HG02588 (cell line): Measurements from ENCODE around the gene ZNF683.
A peak's percentile ranks its signal among the peaks of the same experiment; 100 is the strongest.
"Not testable (repeated sequence)": the region's sequence is repeated elsewhere in the genome, so short reads cannot be mapped to it uniquely, and the experiment has no call there.

Experiments
- ATAC-seq: cut with Tn5 transposase; IDR thresholded peaks from one replicate; pipeline ENCODE4 v1.9.1; 2021; ENCODE audit warnings: mild to moderate bottlenecking, moderate library complexity; ENCODE audit not compliant: unreplicated experiment

ZNF683 gene

DNA sequence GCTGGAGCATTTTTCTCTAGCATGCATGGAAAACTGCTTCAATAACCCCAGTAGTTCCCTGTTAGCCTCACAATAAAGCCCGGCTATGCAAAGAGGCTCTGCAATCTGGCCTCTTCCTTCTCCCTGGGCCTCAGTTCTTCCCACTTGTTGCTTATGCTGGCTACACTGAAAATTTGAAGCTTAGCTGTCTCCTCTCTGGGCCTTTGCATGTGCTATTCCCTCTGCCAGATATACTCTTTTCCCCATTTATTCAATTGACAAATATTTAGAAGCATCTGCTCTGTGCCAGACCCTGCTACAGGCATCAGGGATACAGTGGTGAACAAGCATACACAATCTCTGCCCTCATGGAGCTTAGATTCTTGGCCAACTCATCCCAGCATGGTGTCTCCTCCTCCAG lies 33.9 kb downstream of the ZNF683 start:
- no peak for ATAC-seq

DNA sequence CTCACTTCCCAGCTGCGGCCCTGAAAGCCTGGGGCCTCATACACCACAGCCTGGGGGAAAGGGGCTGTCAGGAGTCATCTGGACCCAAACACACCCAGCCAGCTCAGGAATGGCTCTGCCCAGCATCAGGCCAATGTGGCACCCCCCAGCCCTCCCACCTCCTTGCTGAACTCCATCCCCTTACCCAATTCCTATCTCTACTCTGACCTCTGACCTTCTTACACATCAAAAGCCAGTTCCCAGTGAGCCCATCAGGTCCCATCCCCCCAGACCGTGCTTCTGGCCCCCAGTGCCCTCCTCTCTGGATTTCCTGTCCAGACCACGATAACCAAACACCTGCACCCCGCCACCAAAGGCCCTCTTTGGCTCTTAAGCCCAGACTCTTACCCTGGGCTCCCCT lies 34.9 kb downstream of the ZNF683 start:
- ATAC-seq = no peak

DNA sequence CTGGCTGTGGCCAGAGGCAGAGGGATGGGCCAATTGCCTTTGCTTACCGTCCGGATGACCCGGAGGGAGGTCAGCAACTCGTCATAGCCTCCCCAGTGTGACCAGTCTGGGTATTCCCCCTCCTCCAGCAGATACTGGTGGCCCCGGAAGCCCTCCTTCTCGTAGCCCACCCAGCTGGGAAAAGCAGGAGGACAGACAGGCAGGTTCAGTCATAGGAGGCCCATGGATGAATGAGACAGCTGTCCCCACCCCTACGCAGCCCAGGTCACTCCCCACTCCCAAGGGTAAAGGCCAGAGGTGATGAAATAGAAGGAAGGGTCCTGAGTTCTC lies 35.4 kb downstream of the ZNF683 start:
- no peak for ATAC-seq

DNA sequence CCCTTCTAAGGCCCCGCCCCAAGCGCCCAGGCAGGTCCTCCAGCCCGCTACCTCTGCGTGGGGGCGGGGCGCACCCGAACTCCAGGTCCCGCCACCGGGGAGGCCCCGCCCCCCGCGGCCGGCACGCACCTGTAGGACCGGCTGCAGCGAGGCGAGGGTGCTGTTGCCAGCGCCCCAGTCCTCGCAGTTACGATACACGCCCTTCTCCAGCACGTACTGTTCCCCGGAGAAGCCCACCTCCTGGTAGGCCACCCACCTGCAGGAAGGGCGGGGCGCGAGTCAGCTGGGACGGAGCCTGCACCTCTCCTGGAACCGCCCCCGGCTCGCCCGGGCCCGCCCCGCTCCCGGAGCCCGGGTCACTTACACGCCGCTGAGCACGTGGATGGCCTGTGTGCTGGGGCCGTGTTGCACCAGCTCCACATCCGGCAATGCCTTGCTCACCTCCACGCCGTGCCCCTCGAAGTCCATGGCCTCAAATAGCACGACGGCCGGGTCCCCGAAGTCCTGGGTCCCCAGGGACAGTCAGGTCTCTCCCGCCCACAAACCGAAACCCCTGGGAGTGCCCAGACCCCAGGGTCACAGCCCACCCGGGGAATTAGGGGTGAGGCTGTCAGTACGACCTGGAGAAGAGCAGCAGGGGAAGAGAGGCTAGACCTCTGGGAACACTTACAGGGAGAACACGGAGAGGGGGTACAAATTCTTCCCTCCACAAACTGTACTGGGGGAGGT lies 35.9 kb downstream of the ZNF683 start:
- ATAC-seq = peak; percentile 71

DNA sequence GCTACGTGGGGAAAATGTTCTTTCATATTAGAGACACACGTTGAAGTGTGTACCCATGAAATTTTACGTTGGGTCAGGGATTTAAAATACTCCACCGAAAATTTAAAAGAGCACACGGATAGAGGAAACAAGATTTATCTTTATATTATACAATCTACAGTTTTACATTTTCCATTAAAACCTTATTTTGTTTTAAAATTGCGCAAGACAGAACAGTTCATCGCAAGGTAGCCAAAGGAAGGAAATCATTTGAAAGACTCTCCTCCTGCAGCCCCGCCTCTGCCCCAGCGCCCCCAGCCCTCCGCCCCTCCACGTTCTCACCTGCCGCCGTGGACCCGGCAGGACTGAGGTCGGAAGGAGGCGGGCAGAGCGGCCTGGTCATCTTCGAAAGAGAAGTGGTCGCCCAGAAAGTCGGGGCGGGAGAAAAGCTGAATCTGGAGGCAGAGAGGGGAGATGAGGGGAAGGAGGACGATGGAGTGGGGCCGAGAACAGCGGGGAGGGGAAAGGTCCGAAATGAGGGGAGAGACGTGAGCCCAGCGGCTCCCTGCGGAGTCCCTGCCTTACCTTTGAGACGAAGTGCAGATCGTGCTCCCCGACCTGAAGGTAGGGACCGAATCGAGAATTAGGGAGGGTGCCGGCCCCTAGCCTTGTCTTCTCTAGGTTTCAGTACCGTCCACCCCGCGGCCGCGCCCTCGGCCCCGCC lies 36.6 kb downstream of the ZNF683 start:
- ATAC-seq = no peak

DNA sequence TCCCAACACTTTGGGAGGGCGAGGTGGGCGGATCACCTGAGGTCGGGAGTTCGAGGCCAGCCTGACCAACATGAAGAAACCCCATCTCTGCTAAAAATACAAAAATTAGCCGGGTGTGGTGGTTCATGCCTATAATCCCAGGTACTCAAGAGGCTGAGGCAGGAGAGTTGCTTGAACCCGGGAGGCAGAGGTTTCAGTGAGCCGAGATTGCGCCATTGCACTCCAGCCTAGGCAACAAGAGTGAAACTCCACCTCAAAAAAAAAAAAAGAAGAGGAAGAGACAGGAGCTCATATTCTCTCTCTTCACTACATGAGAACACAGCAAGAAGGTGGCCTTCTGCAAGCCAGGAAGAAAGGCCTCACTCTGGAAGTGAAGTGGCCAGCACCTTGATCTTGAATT lies 39.2 kb downstream of the ZNF683 start:
- ATAC-seq = not testable (repeated sequence)

DNA sequence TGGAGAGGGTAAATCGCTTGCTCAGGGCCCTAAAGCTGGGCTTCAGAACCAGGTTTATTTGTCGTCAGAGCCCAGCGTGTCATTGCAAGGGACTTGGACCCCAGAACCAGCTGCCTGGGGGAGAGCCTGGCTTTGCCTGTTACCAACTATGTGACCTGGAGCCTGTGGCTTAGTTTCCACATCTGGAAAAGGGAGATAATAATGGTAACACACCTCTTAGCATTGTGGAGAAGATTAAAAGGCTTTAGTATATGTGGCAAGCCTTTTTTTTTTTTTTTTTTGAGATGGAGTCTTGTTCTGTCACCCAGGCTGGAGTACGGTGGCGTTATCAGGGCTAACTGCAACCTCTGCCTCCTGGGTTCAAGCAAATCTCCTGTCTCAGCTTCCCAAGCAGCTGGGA lies 42.3 kb downstream of the ZNF683 start:
- no peak for ATAC-seq

DNA sequence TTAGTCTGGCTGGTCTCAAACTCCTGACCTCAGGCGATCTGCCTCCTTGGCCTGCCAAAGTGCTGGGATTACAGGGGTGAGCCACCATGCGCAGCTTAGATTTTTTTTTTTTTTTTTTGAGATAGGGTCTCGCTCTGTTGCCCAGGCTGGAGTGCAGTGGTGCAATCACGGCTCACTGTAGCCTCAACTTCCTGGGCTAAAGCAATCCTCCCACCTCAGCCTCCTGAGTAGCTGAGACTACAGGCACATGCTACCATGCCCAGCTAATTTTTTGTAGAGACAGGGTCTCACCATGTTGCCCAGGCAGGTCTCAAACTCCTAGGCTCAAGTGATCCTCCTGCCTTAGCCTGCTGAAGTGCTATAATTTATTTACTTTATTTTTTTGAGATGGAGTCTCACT lies 43.2 kb downstream of the ZNF683 start:
- not testable (repeated sequence) for ATAC-seq

DNA sequence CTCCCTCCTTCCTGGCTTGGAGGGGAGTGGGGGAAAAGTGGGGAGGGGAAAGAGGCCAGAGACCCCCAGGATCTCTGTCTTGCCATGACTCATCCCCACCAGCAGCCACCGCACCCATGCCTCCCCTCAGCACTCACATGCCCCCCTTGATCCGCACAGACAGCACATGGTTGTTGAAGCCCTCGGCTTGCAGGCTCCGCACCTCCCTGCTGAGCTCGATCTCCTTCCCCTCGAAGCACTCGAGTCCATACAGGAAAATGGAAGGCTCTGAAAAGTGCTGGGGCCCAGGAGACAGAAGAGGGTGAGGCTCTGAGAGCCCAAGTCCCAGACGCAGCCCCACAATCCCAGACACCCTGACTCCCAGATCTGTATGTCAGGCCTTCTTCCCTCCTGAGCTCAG lies 44.0 kb downstream of the ZNF683 start:
- no peak for ATAC-seq

DNA sequence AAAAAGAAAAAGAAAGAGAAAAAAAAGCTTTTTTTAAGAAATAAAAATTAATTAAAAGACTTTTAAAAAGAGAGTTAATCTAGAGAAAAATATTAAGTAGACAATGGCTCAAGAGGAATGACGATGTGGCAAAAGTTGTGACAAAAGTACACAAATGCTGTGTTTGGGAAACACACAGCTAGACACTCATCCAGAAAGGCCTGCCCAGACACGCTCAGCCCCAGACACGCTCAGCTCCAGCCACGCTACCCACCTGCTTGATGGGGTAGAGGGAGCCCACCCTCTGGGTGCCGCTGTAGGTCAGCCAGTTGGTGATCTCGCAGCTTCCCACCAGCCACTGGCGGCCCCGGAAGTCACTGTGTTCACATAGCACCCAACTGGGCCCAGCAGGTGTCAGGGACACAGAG lies 44.6 kb downstream of the ZNF683 start:
- no peak for ATAC-seq

DNA sequence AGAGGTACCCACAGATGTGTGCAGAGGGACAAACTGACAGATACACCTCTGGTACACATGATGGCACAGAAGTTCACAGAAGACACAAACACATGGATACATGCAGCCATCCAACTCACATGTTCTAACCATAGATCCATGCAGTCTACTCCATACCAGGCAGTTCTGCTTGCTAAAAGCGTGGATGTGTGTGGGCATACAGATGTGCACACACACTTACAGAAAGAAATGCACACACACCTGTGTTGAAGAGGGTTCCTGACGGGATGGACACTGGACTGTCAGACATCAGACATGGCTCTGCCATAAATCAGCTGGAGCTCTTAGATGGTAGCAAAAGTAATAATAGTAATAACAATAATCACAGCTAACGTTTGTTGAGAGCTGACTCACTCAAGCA lies 48.0 kb downstream of the ZNF683 start:
- no peak for ATAC-seq

DNA sequence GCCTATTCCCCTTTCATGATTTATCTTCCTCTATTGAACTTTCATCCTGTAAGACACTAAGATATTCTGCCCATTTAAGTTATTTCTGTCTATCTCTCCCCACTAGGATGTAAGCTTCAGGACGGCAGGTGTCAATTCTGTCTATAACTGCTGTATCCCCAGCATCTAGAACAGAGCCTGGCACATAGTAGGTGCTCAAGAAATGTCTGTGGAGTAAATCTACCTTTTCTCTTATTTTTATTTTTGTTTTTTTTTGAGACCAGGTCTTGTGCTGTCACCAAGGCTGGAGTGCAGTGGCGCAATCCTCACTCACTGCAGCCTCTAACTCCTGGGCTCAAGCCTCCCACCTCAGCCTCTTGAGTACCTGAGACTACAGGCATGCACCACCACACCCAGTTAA lies 49.2 kb downstream of the ZNF683 start:
- ATAC-seq = no peak

DNA sequence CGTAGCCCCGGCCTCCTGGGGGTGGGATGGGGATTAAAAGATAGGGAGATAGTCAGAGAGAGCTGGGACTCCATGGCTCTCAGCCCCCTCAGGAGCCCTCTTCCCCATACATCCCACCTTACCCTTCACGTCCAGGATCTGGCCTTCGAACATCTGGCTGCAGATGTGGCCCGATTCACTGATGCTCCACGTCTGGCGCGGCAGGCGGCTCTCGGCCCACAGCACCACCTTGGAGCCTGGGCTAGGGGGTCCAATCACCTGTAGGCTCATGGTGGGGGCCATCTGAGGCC lies 50.6 kb downstream of the ZNF683 start:
- ATAC-seq = no peak

DNA sequence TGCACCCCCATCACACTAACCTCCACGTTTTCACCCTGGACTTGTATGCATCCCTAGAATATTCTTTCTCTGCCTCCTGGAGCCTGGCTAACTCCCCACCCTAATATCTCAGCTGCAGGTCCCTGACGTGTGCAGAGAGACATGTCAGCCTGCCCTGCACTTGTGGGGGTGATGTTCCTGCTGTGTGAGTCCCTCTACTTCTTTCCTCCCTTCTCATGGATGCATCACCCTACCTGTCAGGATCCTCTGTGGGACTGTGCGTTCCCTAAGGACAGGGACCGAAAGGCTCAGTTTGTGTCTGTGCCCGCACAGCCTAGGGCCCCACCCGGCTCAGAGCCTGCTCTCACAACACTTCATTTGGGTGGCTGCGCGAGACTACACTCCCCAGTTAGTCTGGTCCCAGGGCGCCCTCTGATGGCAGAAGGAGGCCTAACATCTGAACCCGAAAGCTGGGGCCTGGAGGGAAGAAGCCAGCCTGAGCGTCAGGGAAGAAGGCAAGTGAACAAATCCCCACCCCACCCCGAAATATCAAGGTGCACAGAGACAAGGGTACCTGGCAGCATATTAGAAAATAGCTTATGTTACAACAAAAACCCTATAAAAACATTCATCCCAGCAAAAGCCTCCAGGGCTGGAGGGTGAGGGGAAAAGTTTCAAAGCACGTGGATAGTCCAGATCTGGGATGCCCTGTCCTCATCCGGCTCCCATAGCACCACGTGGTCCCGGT lies 51.1 kb downstream of the ZNF683 start:
- ATAC-seq = no peak

DNA sequence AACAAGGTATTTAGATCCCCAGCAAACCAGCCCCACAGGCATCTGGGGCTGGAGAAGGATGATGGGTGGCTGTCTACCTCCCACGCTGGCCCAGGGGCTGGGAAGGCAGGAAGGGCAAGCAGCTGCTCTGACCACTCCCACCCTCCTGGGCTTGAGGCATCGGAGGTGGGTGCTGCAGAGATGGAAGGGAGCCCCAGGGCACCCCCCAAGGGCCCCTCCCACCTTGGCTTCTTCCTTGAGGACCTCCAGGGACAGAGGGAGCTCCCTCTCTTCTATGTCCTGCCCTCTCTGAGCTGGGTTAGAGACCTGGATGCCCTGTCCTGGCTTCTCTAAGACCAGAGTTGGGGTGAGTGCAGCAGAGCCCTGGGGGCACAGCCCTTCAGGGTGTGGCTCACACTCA lies 51.7 kb downstream of the ZNF683 start:
- ATAC-seq = no peak

DNA sequence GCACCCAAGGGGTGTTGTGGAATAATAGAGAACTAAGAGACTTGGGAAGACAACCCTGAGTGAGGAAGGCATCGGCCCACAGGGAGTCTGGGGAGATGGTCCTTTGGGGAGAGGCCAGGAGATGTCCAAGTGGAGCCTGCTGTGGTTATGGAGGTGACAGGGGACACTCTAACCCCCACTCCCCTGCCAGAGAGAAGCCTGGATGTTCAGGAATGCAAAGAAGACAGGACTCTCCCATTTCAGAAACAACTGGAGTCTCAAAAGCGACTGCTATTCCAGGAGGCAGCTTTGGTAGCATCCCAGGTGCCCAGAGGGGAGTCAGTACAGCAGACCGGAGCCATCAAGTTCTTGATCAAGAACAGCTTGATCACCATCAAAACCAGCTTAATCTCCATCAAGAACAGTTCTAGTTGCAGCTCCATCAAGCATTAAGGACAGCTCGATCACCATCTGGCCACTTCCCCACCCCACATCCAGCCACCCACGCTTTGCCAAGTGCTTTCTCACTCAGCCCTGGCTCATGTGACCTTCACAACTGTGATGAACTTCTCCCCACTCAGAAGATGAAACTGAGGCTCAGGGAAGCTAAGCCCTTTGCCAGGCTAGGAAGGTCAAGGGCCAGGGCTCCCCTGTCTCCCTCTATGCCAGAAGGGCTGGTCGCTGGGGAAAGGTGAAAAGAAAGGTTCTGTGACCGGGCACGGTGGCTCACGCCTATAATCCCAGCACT lies 54.0 kb downstream of the ZNF683 start:
- ATAC-seq = no peak

DNA sequence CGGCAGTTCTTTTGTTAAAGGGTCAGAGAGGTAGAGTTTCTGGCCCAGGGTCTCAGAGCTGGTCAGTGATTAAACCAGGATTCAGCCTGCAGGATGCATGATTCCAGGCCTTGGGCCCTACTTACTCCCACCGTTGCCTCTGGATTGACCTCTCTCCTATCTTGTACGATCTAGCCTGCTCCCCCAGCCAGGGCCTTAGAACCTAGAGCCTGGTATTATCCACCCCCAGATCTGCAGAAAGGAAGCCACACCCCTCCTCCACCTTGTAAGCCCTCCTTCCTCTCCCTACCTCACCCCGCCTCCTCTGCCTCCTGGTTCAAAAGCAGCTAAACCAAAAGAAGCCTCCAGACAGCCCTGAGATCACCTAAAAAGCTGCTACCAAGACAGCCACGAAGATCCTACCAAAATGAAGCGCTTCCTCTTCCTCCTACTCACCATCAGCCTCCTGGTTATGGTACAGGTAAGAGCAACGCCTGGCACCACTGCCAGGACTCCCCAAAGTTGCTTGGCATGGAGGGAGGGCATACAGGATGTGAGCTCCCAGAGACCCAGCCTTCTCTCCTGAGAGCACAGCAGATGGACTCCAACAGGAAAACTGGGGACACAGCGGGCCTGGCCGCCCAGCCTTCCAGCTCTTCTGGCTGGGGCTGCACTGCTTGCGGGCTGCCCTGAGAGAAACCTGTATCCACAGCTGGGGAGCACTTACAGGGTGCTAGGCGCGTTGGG lies 54.8 kb downstream of the ZNF683 start, which contains the start of gene CD52:
TSS of gene CD52 (plus strand) at position 347 of the 726 bp plus-strand sequence. CDS start at position 407, 60 bp downstream.
- no peak for ATAC-seq

DNA sequence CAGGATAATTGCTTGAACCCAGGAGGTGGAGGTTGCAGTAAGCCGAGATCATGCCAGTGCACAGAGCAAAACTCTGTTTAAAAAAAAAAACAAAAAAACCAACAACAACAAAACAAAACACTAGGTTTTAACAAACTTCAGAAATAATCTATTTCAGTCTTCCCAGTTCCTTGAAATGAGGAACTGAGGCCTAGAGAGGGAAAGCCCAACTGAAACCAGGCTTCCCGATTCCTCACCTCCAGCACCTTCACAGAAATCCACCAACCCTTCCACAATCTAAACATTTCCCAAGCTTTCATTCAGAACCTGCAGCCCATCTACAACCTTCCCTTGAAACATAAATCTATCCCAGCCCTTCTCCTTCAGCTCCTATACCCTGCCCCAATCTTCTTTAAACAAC lies 55.4 kb downstream of the ZNF683 start:
- ATAC-seq = no peak

DNA sequence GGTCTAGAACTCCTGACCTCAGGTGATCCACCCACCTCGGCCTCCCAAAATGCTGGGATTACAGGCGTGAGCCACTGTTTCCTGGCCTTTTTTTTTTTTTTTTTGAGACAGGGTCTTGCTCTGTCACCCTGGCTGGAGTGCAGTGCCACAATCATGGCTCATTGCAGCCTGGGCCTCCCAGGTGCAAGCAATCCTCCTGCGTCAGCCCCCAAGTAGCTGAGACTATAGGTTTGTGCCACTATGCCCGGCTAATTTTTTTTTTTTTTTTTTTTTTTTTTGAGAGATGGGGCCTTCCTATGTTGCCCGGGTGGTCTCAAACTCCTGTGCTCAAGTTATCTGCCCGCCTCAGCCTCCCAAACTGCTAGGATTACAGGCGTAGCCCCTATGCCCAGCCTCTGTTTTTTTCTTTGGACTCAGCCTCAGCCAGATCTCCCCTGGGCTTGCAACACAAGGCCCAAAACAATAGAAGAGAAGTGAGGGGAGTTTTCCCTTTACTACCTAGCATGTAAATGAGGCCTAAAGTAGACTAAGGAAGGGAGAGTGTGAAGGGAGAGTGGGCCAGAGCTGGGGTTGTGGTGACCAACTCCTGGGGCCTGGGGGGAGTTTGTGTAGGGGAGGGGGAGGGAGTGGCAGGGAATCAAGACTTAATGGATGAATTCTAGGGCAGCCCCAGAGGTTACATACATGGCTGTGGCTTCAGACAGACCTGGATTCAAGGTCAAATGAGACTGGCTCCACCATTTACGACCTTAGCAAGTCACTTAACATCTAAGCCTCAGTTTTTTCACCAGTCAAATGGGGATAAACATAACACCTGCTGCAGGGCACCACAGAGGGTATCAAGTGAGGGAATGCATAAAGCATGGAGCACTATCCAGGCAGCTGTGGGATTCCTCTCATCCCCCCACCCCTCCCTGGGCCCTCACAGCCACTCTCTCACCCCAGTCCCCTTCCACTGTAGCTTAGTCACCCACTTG lies 56.4 kb downstream of the ZNF683 start:
- no peak for ATAC-seq

DNA sequence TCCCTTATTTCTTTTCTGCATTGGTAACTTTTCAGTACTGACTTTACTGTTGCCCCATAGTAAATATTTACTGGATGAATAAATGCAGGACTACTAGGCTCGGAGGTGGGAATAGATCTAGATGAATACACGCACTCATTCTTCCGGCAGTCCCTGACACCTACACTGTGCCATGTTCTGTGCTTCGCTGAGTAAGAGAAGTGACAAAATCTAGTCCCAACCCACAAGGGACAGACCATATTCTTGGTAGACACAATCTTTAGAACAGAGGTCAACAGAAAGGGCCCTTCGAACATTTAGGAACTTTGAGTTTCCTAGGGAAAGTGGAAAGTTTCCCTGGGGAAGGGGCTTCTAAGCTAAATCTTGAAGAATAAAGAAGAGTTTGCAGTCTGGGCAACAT lies 58.0 kb downstream of the ZNF683 start:
- ATAC-seq = no peak
